Hepatocyte (in vitro differentiated cells): ENCODE data around the gene TMEM245.

Experiments used
- CTCF ChIP-seq: fragments of 200-600 bp; sonication (generic); IDR thresholded peaks from 2 replicates; pipeline ENCODE4 v1.5.1; 2016; ENCODE audit warnings: antibody characterized with exemption, mild to moderate bottlenecking; ENCODE audit not compliant: poor library complexity
- EZH2 ChIP-seq: fragments of 200-600 bp; sonication (generic); IDR thresholded peaks from 2 replicates; pipeline ENCODE4 v1.6.1; 2016; ENCODE audit warnings: antibody characterized with exemption, mild to moderate bottlenecking, borderline replicate concordance
- EZH2phosphoT487 ChIP-seq: fragments of 200-600 bp; sonication (generic); IDR thresholded peaks from one replicate; pipeline ENCODE4 v1.6.1; 2018; ENCODE audit warnings: antibody characterized with exemption, mild to moderate bottlenecking, low read depth, moderate library complexity; ENCODE audit not compliant: unreplicated experiment, severe bottlenecking

- TF ChIP-seq EZH2 (no peak), CTCF (no peak), EZH2phosphoT487 (no peak)
These were observed 27.2 kb downstream of the TMEM245 start for GRCh38 chr9:109092587-109092986.
